Suprapubic skin (tissue), 4 donors: Measurements from ENCODE around the gene CBR3.

Experiments
- POLR2A ChIP-seq, 2 donors: fragments of 450-650 bp; IDR thresholded peaks; one replicate each; pipeline ENCODE4 v1.6.1; 2017; ENCODE audit warnings: antibody characterized with exemption in 2 of 2, mild to moderate bottlenecking in 2 of 2, moderate library complexity in 2 of 2
- POLR2AphosphoS5 ChIP-seq, 3 donors: sonication (generic); formaldehyde crosslinking; IDR thresholded peaks; one replicate each; pipeline ENCODE4 v1.6.1; 2017; ENCODE audit warnings: antibody characterized with exemption in 3 of 3
- TF ChIP-seq, protein P1 (sequence below), 2 donors: fragments of 200-600 bp in 1 of 2; fragments of 450-650 bp in 1 of 2; sonication (generic) in 1 of 2; IDR thresholded peaks; one replicate each; pipeline ENCODE4 v1.5.1; 2016 to 2019; ENCODE audit warnings: antibody characterized with exemption in 2 of 2, mild to moderate bottlenecking in 1 of 2, moderate library complexity in 1 of 2

- TF ChIP-seq, protein P1, sequence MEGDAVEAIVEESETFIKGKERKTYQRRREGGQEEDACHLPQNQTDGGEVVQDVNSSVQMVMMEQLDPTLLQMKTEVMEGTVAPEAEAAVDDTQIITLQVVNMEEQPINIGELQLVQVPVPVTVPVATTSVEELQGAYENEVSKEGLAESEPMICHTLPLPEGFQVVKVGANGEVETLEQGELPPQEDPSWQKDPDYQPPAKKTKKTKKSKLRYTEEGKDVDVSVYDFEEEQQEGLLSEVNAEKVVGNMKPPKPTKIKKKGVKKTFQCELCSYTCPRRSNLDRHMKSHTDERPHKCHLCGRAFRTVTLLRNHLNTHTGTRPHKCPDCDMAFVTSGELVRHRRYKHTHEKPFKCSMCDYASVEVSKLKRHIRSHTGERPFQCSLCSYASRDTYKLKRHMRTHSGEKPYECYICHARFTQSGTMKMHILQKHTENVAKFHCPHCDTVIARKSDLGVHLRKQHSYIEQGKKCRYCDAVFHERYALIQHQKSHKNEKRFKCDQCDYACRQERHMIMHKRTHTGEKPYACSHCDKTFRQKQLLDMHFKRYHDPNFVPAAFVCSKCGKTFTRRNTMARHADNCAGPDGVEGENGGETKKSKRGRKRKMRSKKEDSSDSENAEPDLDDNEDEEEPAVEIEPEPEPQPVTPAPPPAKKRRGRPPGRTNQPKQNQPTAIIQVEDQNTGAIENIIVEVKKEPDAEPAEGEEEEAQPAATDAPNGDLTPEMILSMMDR (IDR thresholded peaks at IDR 0.05) = no peak
- TF ChIP-seq POLR2A (IDR thresholded peaks at IDR 0.05) = no peak
- TF ChIP-seq POLR2AphosphoS5 (IDR thresholded peaks at IDR 0.05) = no peak
Observed at GRCh38 chr21:36087362-36088138, 47.3 kb upstream of the CBR3 start.
